Measurements from ENCODE around the gene PLCG2. TPM values are rescaled to one million over a fixed set of nuclear protein-coding genes. Genes with fewer than 3 reads are reported as not detected.

Gene PLCG2
- total and polyA plus RNA-seq, 2 of the 8 experiments (the other 6 are each of a cell fraction or from before 2014, with no cell fraction given): 6.1 to 6.9 TPM

GRCh38 chr16:81786868-81787267 lies 7.8 kb downstream of the PLCG2 start:
- Histone ChIP-seq H2BK120ac (replicated peaks; ENCODE audit: low read depth, low read length) (no peak overlapping the region), H2BK12ac (ENCODE audit: low read depth, low read length) (no peak overlapping the region), H2AFZ (ENCODE audit: low read length) (no peak overlapping the region), H3K23me2 (ENCODE audit: low read depth, low read length) (no peaks in the 10 kb centered on the region), H3K36me3 (ENCODE audit: control insufficient read depth in 2 of 4, insufficient read depth in 4 of 4, low read length in 3 of 4) (no peaks in the 10 kb centered on the region), H3K79me1 (ENCODE audit: low read depth, low read length) (no peaks in the 10 kb centered on the region), H3K4me1 (replicated peaks in 1 of 4; ENCODE audit: control insufficient read depth in 3 of 4, insufficient read depth in 4 of 4, low read length in 3 of 4) (peaks cover 0 to 2% (median 0%) of the 10 kb centered on the region in 4 experiments; a peak in 3 of 7 replicates), H3K27ac (ENCODE audit: low read depth, low read length) (no peak overlapping the region), H3K4me2 (ENCODE audit: insufficient read depth in 1 of 2, low read depth in 2 of 2, low read length in 2 of 2) (no peak overlapping the region), H3K18ac (ENCODE audit: extremely low read depth, low read length) (no peak overlapping the region), H4K8ac (ENCODE audit: extremely low read depth, insufficient read depth, low read length) (no peak overlapping the region), H3K9ac (replicated peaks in 1 of 4; ENCODE audit: extremely low read depth in 1 of 4, low read depth in 3 of 4, low read length in 3 of 4) (no peak overlapping the region), H2BK15ac (ENCODE audit: low read length) (no peak overlapping the region), H3K56ac (replicated peaks; ENCODE audit: insufficient read length, low read depth, low read length) (no peak overlapping the region), H3K4ac (replicated peaks; ENCODE audit: insufficient read length, low read depth, low read length) (no peak overlapping the region), H3K27me3 (replicated peaks in 1 of 4; ENCODE audit: control insufficient read depth in 3 of 4, extremely low read depth in 1 of 4, insufficient read depth in 3 of 4, low read length in 3 of 4) (peaks cover 0 to 2% (median 0%) of the 10 kb centered on the region in 4 experiments; a peak in 1 of 7 replicates), H3K23ac (ENCODE audit: insufficient read length) (no peak overlapping the region), H3K4me3 (ENCODE audit: extremely low read depth in 1 of 4, insufficient read depth in 2 of 4, low read depth in 3 of 4, low read length in 4 of 4) (no peak overlapping the region), H2BK20ac (ENCODE audit: low read length) (no peak overlapping the region), H2AK5ac (ENCODE audit: low read depth, low read length) (no peak overlapping the region), H2BK5ac (ENCODE audit: low read depth, low read length) (no peak overlapping the region), H4K91ac (replicated peaks; ENCODE audit: insufficient read length, low read length) (no peak overlapping the region), H4K5ac (ENCODE audit: insufficient read length, low read depth, low read length) (no peak overlapping the region), H3K14ac (ENCODE audit: insufficient read length) (no peak overlapping the region), H3K9me3 (ENCODE audit: insufficient read depth in 2 of 2, low read depth in 1 of 2, low read length in 1 of 2) (no peaks in the 10 kb centered on the region), H3K79me2 (ENCODE audit: control insufficient read depth in 1 of 2, insufficient read depth in 2 of 2, low read length in 2 of 2) (no peaks in the 10 kb centered on the region), H4K20me1 (replicated peaks in 1 of 2; ENCODE audit: control insufficient read depth in 1 of 2, insufficient read depth in 2 of 2, low read length in 2 of 2) (no peaks in the 10 kb centered on the region)
- ChIA-PET POLR2A (ENCODE audit: partially characterized antibody) (interaction anchor here (0.6 kb wide), 1 partner anchor 158 kb away, joined by 3 read pairs; no protein-coding TSS in a partner anchor), CTCF (ENCODE audit: partially characterized antibody) (interaction anchor here (0.7 to 1.3 kb wide), 3 partner anchors 48 to 93 kb away, joined by 4 read pairs; no protein-coding TSS in a partner anchor)
- DNase-seq (ENCODE audit: low read depth in 1 of 2, low spot score in 2 of 2): no peak
- WGBS, 2 experiments (ENCODE audit: extremely low coverage in 1 of 2, insufficient coverage in 1 of 2, insufficient read length in 1 of 2, insufficient replicate concordance in 2 of 2, low coverage in 1 of 2, low lambda C conversion rate in 2 of 2, missing lambda C conversion rate in 1 of 2): 100% methylated on average over 2 of the region's 2 CpGs; no CpG with 5 or more reads in 1 of the 2 experiments
- no peak for FAIRE-seq
- TF ChIP-seq EZH2 (IDR thresholded peaks at IDR 0.05; ENCODE audit: low read depth, low read length, severe bottlenecking): no peak
- no peak for TF ChIP-seq CBX5 (IDR thresholded peaks at IDR 0.05; ENCODE audit: low read depth, low read length)
- TF ChIP-seq KDM4A (IDR thresholded peaks at IDR 0.05; ENCODE audit: low read depth, low read length, severe bottlenecking): no peak
- no peak for TF ChIP-seq RFX5 (IDR thresholded peaks at IDR 0.05; ENCODE audit: borderline replicate concordance, low read depth, low read length)
- no peak for TF ChIP-seq CEBPB (IDR thresholded peaks at IDR 0.05; ENCODE audit: low read depth, low read length)
- no peak for TF ChIP-seq SRF (IDR thresholded peaks at IDR 0.05; ENCODE audit: low read depth, low read length)
- TF ChIP-seq POU5F1 (IDR thresholded peaks at IDR 0.05; ENCODE audit: low read depth, low read length): no peak
- no peak for TF ChIP-seq RAD21 (IDR thresholded peaks at IDR 0.05 in 1 of 2, conservative IDR thresholded peaks at IDR 0.05 in 1 of 2; ENCODE audit: low read depth in 2 of 2, low read length in 2 of 2)
- TF ChIP-seq SIRT6 (IDR thresholded peaks at IDR 0.05; ENCODE audit: low read length): no peak
- TF ChIP-seq POLR2A (IDR thresholded peaks at IDR 0.05; ENCODE audit: control extremely low read depth in 1 of 2, low read depth in 2 of 2, low read length in 2 of 2): no peak
- TF ChIP-seq TAF7 (optimal IDR thresholded peaks at IDR 0.05; ENCODE audit: borderline replicate concordance, low read depth, low read length): no peak
- no peak for TF ChIP-seq BRCA1 (IDR thresholded peaks at IDR 0.05; ENCODE audit: low read depth, low read length)
- no peak for TF ChIP-seq SIX5 (IDR thresholded peaks at IDR 0.05; ENCODE audit: low read depth, low read length)
- no peak for TF ChIP-seq ATF3 (IDR thresholded peaks at IDR 0.05; ENCODE audit: insufficient read depth, low read depth, low read length)
